HPDE6-E6E7 (cell line): ENCODE measurements around the gene MYOD1.

ENCODE experiments used
- DNase-seq: peaks from one replicate; pipeline ENCODE4 v3.0.0; 2011; ENCODE audit warnings: missing footprints; ENCODE audit errors: extremely low spot score

The MYOD1 gene

GRCh38 chr11:17702876-17703275, 16.5 kb upstream of the MYOD1 start:
- DNase-seq, result no peak

- DNase-seq, result no peak
These were observed 15.4 kb upstream of the MYOD1 start for GRCh38 chr11:17703951-17704350.

GRCh38 chr11:17707830-17708229, 11.5 kb upstream of the MYOD1 start:
- DNase-seq, result no peak

- DNase-seq, result no peak
These were observed 7.5 kb upstream of the MYOD1 start for GRCh38 chr11:17711836-17712235.

- DNase-seq, result no peak
These were observed 5.5 kb upstream of the MYOD1 start for GRCh38 chr11:17713851-17714250.

- DNase-seq, result no peak
These were observed 5.0 kb upstream of the MYOD1 start for GRCh38 chr11:17714356-17714854.

- DNase-seq, result no peak
These were observed 4.5 kb upstream of the MYOD1 start for GRCh38 chr11:17714870-17715269.

- DNase-seq, result no peak
These were observed 2.6 kb upstream of the MYOD1 start for GRCh38 chr11:17716807-17717206.

- DNase-seq, result no peak
These were observed 1.4 kb upstream of the MYOD1 start for GRCh38 chr11:17718015-17718414.

- no peak for DNase-seq
These were observed 835 bp upstream of the MYOD1 start for GRCh38 chr11:17718510-17718962.

- no peak for DNase-seq
These were observed 796 bp downstream of the MYOD1 start for GRCh38 chr11:17719938-17720795.

- DNase-seq, result no peak
These were observed 1.4 kb downstream of the MYOD1 start for GRCh38 chr11:17720796-17721171.

- DNase-seq, result no peak
These were observed 2.0 kb downstream of the MYOD1 start for GRCh38 chr11:17721242-17721999.

GRCh38 chr11:17722000-17722643, 2.8 kb downstream of the MYOD1 start:
- no peak for DNase-seq

- DNase-seq, result no peak
These were observed 4.9 kb downstream of the MYOD1 start for GRCh38 chr11:17724020-17724908.

GRCh38 chr11:17725174-17725573, 5.8 kb downstream of the MYOD1 start:
- no peak for DNase-seq

GRCh38 chr11:17730137-17730536, 10.8 kb downstream of the MYOD1 start:
- no peak for DNase-seq

- DNase-seq, result peak; percentile 84
These were observed 11.5 kb downstream of the MYOD1 start for GRCh38 chr11:17730608-17731462.

- no peak for DNase-seq
These were observed 13.9 kb downstream of the MYOD1 start for GRCh38 chr11:17733261-17733660.

GRCh38 chr11:17734418-17734911, 15.1 kb downstream of the MYOD1 start, which contains the start of gene KCNC1:
Gene KCNC1, plus strand, starts transcription at chr11:17734781. Its CDS starts 1,222 bp downstream, at chr11:17736003.
- DNase-seq, result no peak
